ENCODE results near the gene PLA2G4E.

PLA2G4E gene

DNA sequence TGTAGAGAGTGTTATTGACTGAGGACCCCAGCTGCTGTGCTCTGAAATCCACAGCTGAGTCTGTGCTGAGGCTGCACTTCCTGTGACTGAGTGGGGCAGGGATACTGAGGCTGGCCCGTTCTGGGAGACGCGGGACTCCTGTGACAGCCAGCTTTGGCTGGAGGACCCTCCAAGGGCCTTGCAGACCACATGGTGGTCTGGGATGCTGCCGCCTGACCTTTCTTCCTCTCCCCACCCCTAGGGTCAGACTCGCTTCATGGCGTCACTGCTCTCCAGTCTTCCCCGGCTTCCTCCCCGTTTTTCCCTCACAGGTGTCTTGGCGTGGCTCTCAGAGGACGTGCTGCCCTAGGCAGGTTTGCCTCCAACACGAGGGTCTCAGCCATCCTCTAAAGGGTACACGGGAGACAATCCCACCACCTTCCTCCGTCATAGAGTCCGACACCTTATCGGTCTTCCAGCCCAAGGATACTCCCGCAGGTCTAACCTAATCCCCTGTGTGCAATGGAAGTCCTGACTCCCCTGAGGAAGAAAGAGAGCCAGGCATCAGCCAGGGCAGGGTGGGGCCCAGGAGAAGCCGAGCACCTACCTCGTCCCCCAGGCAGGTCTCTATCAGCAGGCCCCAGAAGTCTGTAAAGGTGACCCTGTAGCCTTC lies 28.6 kb downstream of the PLA2G4E start:
- no peak for DNase-seq

DNA sequence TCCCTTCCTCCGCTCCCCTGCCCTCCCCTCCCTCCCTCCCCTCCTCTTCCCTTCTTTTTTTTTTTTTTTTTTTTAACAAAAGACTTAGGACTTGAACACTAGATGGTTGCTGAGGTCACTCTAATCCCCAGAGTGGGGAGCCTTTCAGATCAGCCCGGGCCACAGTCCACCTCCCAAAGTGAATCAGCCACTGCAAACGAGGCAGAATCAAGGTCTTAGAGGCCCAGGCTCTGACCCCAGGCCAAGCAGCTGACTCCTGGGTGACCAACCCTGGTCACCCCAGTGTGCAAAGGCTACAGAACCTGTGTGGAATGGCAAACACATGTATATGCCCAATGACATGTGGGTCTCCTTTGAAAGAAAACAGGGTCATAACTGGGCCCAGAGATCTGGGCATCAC lies 30.2 kb downstream of the PLA2G4E start:
- no peak for DNase-seq

DNA sequence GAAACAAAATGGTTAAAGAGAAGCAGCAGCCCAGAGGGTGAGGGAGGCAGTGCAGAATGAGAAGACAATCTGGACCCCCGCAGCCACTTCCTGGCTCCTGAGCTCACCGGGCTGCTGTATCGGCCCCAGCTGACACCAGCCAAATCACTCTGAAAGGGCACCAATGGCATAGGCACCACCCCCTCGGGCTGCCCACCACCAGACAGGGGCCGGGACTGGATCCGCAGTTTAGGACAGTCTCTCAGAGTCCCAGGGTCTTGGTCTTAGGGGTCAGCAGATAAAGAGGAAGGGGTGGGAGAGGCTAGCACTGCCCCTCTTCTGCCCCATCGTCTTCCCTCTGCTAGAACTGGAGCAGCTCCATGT lies 30.6 kb downstream of the PLA2G4E start:
- DNase-seq = no peak

DNA sequence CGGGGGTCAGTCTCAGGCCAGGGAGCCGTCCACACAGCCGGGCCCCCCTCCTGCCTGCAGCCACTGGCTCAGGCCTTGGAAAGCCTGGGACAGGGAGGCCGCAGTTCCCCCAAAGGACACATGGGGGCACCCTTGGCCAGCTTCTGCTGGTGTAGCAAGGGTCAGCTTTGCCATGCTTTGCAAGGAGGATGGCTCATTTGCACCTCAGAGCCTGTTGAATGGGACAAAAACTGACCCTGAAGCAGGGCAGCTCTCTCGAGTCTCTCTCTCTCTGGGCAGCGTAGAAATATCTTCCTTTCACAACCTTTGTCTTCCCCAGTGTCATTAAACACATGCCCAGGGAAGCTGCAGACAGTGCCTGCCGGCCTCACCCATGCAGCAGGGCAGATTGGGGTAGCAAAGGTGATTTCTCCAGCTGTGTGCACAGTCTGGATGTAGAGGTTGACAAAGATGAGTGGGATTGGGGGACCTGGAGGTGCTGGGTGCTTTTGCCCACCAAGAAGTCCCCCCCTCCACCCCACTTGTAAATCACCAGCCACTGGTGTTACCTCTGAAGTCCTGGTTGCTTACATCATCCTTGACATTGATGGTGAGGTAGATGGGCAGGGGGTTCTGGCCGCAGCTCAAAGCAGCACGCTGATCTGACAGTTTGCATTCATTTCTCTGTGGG lies 31.1 kb downstream of the PLA2G4E start:
- peak; percentile 71 for DNase-seq

DNA sequence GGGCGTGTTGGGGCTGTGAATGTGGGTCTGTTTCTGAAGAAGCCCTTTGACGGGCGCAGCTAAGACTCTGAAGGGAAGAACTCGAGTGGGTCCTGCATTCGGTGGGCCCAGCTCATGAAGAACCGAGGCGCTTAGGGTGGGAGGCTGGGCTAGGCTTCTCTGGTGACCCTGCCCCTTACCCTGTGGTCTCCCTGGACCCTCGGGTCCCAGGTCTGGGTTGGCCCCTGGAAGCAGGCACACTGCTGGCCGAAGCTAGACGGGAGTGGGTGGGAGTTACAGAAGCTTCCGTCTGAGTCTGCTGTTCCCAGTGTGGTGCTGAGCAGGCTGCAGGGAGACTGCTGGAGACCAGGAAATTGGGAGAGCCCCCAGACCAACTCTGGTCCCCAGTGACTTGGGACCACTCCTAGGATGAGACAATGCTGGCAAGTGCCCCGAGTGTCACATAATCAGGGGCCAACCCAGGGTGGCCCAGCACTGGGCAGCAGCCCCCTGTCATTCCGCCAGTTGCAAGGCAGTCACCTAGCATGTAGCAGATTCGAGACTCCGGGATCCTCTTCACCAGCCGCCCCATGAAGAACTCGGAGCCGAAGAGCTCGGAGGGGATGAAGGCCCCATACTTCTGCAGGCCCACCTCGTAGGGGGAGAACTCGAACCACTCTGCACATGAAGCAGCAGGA lies 31.8 kb downstream of the PLA2G4E start:
- no peak for DNase-seq

DNA sequence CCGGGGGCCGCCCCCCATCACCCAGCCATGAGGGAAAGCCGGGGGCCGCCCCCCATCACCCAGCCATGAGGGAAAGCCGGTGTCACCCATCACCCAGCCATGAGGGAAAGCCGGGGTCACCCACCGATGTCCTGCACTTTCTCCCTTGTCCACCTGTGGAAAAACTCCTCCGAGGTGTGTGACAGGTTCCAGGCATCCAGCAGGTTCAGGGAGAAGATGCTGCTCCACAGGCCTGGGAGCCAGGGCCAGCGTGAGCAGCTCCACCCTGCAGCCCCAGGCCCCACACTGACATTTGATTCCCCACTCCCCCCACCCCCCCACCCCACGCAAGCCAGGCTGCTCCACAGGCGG lies 32.9 kb downstream of the PLA2G4E start:
- DNase-seq = no peak

DNA sequence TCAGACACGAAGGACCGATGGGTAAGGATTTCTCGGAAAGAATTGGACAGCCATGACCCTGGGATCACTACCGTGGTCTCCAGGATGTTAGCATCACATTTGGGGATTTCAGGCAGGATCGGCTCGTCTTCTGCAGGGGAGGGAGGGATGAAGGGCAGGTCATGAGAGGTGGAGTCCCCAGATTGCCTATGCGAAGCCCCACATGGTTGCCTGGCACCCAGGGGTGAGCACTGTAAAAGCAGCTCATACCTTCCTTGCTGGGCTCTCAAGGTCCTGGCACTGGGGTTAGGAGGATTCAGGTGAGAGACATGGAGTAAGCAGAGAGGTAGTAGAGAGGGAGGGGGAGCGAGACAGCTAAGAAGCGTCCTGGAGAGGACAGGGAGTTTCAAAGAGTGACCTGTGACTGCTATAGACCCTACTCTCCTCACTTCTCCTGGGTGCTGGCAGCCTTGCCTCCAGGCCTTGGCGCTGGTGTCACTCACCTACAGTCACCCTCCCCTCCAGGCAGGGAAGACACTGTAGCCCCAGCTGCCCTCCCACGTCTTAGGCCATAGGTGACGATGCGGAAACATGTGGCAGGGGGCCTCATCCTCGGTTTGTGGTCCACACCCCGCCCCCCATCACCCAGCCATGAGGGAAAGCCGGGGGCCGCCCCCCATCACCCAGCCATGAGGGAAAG lies 33.5 kb downstream of the PLA2G4E start:
- DNase-seq = no peak

DNA sequence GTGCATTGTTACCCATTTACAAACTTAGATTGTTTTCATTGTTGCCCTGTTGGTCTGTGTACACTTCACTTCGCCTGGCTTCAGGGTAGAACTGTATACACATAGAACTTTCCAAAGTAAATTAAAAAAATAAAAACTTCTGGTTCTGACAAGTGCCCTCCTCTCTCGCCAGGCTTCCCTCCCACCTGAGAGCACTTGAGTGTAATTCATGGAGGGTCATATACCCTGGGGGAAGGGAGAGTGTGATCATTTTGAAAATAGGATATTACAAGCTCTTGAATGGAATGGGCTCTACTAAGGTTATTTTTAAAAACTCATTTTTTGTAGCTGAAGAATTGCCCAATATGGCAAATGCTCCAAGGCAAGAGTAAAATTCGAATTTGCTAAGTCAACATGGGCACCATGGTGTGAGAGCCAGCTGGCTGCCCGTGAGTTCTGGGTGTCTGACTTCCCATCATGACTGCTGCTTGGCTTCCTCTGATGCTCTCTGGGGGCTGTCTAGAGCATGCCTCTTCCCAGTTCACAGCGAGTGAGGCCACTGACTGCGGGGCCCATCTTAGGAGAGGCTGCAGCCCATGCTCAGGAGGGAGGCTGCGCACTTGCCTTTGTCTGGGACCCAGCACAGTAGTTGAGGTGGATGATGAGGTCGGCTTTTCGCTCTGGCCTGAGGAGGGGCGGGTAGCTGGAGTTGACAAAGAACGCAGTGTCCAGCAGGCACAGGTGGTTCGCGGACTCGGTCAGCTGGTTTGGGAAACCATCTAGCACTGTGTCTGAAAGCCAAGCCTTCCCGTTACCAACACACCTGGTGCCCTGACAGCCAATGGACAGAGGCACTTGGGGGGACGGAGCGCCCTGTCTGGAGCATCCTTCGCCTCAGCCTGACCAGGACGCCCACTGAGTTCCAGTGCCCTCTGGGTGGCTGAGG lies 35.3 kb downstream of the PLA2G4E start:
- DNase-seq = no peak

DNA sequence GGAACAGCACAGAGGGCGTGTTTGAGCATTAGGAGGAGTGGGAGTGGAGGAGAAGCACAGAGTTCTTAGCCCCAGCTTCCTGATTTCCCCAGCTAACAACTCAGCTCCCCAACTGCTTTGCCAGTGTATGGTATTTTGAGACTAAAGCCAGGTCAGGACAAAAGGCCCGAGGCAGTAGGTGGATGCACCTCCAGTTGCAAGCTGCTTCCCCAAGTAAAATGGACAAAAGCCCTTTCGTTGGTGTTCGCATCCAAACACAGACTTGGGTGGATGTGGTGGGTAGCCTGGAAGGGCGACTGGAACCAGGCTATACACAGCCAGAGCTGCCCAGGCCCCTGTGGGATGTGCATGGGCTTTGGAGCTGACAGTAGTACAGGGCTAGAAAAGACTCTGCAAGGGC lies 36.2 kb downstream of the PLA2G4E start:
- no peak for DNase-seq

DNA sequence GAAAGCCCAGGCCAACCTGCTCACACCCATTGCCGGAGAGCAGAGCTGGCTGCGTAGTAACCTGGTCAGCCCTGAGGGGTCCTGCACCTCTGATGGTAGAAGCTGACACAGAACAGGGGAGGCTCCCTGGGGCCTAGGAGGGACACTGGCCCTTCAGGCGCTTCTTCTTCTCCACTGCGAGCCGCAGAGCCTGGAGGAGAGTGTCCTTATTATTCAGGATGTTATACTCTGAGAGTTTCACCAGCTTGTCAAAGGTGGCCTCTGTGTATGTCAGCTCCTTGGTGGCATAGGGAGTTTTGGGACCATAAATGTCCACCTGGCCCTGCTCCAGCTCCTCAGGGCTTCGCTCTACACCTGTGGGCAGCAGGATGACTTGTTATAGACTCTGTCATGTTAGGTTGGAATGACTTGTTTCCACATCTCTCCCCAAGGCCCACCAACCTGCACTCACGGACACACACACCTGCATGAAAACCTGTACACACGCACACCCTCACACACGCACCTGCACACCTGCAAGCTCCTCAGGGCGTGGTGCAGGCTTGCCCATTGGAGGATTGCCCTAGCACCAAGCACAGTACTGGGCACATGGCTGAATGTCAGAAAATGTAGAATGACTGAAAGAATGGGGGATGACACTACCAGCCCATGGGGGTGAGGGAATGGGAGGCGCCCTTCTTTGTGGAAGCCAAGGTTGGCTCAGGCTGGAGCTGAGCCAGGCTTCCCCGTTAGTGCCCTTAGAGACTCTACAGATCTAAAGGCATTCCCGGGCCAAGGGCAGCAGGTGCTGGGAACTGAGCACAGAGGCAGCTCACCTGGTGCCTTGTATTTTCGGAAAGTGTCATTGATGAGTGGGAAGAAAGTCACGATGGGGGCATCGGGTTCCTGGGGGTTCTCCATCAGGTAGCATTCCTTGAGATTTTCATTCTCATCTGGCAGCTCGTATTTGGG lies 36.9 kb downstream of the PLA2G4E start:
- DNase-seq = no peak

DNA sequence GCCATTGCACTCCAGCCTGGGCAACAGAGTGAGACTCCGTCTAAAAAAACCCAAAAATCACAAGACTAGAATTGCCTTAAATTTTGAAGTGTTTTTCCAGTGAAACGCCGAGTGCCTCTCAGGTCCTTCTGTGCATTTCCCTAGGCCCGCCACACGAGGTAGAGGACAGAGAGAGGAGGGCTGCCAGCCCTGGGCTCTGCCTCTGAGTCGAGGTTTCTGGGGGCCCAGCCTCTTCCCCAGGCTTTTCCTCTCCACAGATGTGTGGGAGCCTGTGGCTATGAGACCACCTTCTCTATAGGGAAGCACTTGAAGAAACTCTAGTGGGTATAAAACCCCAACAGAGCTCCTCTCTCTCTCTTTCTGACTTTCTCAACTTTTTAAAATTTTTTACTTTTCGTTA lies 37.6 kb downstream of the PLA2G4E start:
- DNase-seq = no peak

DNA sequence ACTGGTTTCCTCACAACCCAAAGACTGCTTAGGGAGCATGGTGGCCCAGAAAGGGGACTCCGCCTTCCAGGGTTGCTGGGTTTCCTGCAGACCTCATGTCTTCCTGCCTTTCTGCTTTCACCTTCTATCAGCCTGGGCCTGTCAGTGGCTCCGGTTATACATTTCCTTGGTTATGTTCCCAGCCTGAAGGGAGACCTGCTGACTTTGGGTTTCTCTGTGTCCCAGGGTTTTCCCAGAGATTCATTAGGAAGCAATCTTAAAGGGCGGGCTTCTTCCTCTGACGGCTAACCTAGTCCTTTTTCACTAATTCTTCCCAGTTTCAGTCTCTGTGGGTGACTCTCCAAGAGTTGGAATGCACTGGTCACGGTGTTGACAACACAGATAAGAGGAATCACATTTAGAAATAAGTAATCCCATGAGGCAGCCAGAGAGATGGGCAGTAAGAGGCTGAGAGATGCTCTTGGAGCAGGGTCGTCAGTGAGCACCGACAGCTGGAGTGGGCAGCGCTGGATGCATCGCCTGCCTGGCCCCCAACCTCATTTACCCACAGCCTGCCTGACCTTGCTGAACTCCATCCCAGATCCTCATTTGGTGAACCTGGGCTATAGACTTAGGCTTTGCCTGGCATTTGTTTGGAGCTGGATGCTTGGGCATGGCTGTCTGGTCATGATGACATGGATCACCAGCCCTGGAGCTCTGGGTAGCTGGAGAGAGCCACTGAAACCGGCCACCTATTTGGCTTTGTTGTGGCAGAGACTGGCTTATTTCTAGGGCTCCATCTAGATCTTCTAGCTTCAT lies 38.5 kb downstream of the PLA2G4E start:
- DNase-seq = no peak

DNA sequence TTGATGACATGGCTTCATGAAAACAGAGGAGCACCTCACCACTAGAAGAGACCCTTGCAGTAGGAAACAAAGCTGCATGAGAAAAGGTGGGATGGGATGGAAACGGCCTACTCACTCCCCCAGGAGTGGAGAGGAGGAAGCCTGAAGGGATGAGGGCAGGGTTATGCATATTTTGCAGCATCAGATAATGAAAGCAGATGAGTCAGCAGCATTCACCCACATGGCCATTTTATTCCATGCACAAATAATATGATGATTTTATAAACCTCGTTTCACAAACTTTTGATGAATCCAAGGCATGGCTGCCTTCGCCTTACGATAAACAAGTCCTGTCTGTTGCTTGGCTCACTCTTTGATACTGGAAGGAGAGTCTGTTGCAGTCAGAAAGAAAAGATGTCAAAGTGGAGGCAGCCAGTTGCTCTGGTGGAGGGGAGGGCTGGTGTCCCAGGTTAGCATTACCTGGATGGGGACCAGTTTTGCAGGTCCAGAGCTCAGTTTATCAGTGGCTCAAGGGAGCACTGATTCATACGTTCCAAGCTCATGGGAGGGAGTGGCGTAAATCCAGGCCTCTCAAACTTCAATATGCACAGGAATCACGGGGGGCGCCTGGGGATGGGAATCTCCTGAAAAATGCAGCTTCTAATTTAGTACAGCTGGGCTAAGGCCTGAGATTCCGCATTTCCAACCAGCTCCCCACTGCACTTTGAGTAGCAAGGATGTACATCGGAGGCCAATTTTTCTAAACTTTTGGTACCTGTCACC lies 39.3 kb downstream of the PLA2G4E start:
- peak; percentile 4 for DNase-seq

DNA sequence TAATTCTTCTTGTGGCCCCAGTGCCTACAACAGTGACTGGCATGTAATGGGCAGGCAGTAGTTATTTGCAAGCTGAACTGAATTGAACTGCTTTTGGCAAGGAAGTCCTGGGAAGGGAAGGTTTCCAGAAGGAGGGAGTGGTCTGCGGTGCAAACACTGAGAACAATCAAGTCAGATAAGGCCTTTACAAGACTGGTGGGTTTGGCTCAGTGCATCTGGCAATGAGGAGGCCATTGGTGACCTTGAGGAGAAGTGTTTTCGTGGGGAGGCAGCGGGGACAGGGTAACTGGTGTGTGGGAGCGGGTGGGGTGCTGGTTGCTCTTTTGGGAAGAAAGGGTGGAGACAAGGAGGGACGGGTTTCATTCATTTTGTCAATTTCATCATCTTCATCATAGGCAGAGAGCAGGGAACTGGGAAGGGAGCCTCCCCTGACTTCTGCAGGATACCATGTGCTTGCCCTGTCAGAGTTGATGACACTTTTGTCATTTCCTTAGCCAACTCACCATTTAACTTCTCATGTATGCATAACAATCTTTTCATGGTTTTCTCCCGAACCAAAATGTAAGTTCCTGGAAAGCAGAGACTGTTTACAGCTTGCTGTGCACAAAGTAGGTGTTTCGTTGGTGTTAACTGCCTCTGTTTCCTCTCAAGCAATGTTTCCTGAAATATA lies 40.1 kb downstream of the PLA2G4E start:
- DNase-seq = no peak

DNA sequence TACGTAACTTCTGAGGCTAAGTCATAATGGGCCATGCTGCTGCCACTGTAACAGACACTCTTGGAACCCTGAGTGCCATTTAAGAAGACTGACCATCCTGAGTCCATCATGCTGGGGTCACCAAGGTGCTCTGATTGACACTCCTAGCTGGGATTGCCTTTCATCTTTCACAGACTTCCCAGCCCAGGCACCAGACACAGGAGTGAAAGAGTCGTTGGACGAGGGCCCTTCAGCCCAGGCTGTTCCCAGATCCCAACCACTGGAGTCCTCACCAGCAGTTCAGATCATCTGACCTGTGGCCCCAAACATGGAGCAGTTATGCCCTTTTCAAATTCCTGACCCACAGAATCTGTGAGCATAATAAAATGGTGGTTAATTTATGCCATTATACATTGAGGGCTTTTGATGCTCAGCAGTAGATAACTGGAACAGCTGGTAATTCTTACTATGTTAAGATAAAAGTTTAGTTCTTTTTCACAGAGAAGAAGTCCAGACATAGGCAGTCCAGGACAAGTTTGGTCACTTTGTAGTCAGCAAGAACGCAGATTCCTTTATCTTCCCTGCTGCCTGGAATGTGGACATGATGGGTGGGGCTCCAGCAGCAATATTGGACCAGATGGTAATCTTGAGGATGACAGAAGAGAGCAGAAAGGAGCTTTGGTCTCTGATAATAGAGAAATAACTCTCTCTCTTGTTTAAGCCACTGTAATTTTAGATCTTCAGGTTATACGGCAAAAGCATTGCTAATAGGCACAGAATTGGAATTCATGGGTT lies 41.2 kb downstream of the PLA2G4E start:
- DNase-seq = peak; percentile 2

DNA sequence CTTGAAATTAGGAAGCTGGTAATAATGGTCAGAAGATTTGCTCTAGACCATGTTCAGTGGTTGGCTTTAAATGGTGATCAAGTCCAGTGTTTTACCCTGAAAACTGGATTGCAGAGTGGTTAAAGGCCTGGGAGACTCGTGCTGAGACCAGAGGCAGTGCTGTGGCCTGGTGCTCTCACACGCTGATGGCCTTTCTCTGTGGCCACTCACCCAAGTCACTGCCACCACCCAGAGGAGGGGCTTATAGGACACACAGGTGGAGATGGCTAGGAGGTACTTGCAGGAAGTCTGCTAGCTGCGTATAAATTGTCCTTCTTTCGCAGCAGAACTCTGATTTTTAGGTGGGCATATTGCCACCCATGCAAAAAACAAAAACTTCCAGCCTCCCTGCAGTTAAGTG lies 42.3 kb downstream of the PLA2G4E start:
- DNase-seq = peak; percentile 0

DNA sequence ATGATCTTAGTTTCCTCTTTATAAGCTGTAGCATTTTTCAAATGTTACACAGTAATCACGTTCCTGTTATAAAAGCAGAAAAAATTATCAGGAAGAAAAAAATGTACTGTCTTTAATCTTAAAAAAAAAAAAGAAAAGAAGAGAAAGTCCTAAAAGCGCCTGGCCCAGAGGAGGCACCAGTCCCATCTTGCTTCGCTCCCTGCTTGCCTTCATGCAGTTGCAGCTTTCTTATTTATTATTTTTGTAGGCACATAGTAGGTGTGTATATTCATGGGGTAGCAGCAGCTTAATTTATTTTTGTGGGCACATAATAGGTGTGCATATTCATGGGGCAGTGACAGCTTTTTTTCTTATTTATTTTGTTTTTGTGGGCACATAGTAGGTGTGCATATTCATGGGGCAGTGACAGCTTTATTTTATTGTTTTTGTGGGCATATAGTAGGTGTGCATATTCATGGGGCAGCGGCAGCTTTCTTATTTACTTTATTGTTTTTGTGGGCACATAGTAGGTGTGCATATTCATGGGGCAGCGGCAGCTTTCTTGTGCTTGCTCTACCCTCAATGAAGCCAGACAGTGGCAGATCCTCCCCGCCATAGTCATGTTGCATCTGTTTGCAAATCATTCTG lies 43.0 kb downstream of the PLA2G4E start:
- no peak for DNase-seq

DNA sequence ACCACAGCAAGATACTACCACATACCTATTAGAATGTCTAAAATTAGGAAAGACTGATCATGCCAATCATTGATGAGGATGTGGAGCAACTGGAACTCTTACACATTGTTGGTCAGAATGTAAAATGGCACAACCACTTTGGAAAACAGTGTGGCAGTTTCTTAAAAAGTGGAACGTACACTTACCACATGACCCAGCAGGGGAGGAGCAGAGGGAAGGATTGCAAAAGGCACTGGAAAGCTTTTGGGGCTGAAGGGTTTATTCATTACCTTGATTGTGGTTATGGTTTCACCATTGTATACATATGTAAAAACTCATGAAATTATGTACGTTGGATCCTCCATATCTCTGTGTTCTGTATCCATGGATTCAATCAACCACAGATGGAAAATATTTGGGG lies 45.2 kb downstream of the PLA2G4E start:
- DNase-seq = no peak
